Mucosa of descending colon (tissue), 3 donors: ENCODE results near the gene GABRG3. TPM values are rescaled to one million over a fixed set of nuclear protein-coding genes. Genes with fewer than 3 reads are reported as not detected.

Experiments used
- ATAC-seq: fragments of 200-7000 bp; cut with Tn5 transposase; one replicate; pipeline ENCODE4 v1.9.1; 2020; ENCODE audit warnings: mild to moderate bottlenecking, moderate library complexity
- DNase-seq, 3 donors: peaks; one replicate each; pipeline ENCODE4 v3.0.0-alpha.2; 2020
- H3K36me3 ChIP-seq: fragments of 200-600 bp; one replicate; pipeline ENCODE4 v1.8.0; 2021; ENCODE audit warnings: low read depth, mild to moderate bottlenecking
- H3K4me1 ChIP-seq: fragments of 200-600 bp; one replicate; pipeline ENCODE4 v1.8.0; 2021; ENCODE audit warnings: low read depth, mild to moderate bottlenecking
- H3K4me3 ChIP-seq: fragments of 200-600 bp; one replicate; pipeline ENCODE4 v1.8.0; 2021; ENCODE audit warnings: mild to moderate bottlenecking
- H3K9me3 ChIP-seq: fragments of 200-600 bp; one replicate; pipeline ENCODE4 v1.8.0; 2021; ENCODE audit warnings: mild to moderate bottlenecking
- CTCF ChIP-seq: fragments of 200-600 bp; IDR thresholded peaks from one replicate; pipeline ENCODE4 v1.8.0; 2022; ENCODE audit warnings: antibody characterized with exemption, mild to moderate bottlenecking
- intact Hi-C, 2 donors: fragments of 100-400 bp; cut with DNase I in 1 of 2; cut with micrococcal nuclease in 1 of 2; formaldehyde crosslinking; loops; one replicate each; pipeline versions ENCODE4 v1.11.0 to v1.11.1; 2022; cut with DNase I, micrococcal nuclease
- total RNA-seq, 3 donors: library from RNA; stranded (reverse); fragmentation: NEBNext Ultra II Directional in 2 of 3; extraction: Animal tissue kit (Norgen Biotek cat#: 25700) in 2 of 3; gene quantifications; one replicate each; pipeline versions ENCODE4 v1.2.1 to v1.2.4, GENCODE V29; 2021 to 2023
- donor health status: DM: no; HTN: no; CAD: no; lungs with moderate emphysema.
- donor health status: DM: no; HTN: no; CAD: no.
- donor health status: DM: no; HTN: yes; CAD: no.

GABRG3 gene
- total RNA-seq, 3 donors from 2014 or later, result 0.03 TPM; not detected in 2

- intact Hi-C loops, result no loop called here
- Histone ChIP-seq H3K4me3 (no peak overlapping the region), H3K9me3 (peaks cover 77% of the 10 kb centered on the region), H3K36me3 (no peaks in the 10 kb centered on the region), H3K4me1 (no peaks in the 10 kb centered on the region)
- no peak for ATAC-seq
- no peak for DNase-seq
- no peak for TF ChIP-seq CTCF
Observed at GRCh38 chr15:27137127-27137526, 166.1 kb downstream of the GABRG3 start.

GRCh38 chr15:27165590-27165989, 194.6 kb downstream of the GABRG3 start:
- Histone ChIP-seq H3K9me3 (peaks cover 80% of the 10 kb centered on the region), H3K36me3 (no peaks in the 10 kb centered on the region), H3K4me1 (no peaks in the 10 kb centered on the region), H3K4me3 (no peak overlapping the region)
- no peak for TF ChIP-seq CTCF
- ATAC-seq, result no peak
- DNase-seq, result no peak
- intact Hi-C loops, result no loop called here

GRCh38 chr15:27166917-27167316, 195.9 kb downstream of the GABRG3 start:
- DNase-seq (no peak), ATAC-seq (no peak)
- no peak overlapping the region for H3K4me3 ChIP-seq
- H3K4me1 ChIP-seq, result no peaks in the 10 kb centered on the region
- H3K9me3 ChIP-seq, result peaks cover 80% of the 10 kb centered on the region
- H3K36me3 ChIP-seq, result no peaks in the 10 kb centered on the region
- intact Hi-C loops, result no loop called here
- TF ChIP-seq CTCF, result no peak

GRCh38 chr15:27167738-27168137, 196.8 kb downstream of the GABRG3 start:
- no peak overlapping the region for H3K4me3 ChIP-seq
- peaks cover 77% of the 10 kb centered on the region for H3K9me3 ChIP-seq
- no peak for ATAC-seq
- no peaks in the 10 kb centered on the region for H3K4me1 ChIP-seq
- intact Hi-C loops, result no loop called here
- no peak for TF ChIP-seq CTCF
- no peak for DNase-seq
- H3K36me3 ChIP-seq, result no peaks in the 10 kb centered on the region

GRCh38 chr15:27170851-27171250, 199.9 kb downstream of the GABRG3 start:
- H3K9me3 ChIP-seq, result peaks cover 77% of the 10 kb centered on the region
- intact Hi-C loops, result no loop called here
- no peak for ATAC-seq
- no peak for TF ChIP-seq CTCF
- H3K4me1 ChIP-seq, result no peaks in the 10 kb centered on the region
- no peaks in the 10 kb centered on the region for H3K36me3 ChIP-seq
- no peak for DNase-seq
- no peak overlapping the region for H3K4me3 ChIP-seq

- DNase-seq, result no peak
- no peak for TF ChIP-seq CTCF
- no peaks in the 10 kb centered on the region for H3K4me1 ChIP-seq
- H3K36me3 ChIP-seq, result no peaks in the 10 kb centered on the region
- no peak overlapping the region for H3K4me3 ChIP-seq
- peaks cover 74% of the 10 kb centered on the region for H3K9me3 ChIP-seq
- intact Hi-C loops, result no loop called here
- ATAC-seq, result no peak
Observed at GRCh38 chr15:27172821-27173220, 201.8 kb downstream of the GABRG3 start.
